ENCODE results near the gene OLA1.
A peak's percentile ranks its signal among the peaks of the same experiment; 100 is the strongest.

Gene OLA1

DNA sequence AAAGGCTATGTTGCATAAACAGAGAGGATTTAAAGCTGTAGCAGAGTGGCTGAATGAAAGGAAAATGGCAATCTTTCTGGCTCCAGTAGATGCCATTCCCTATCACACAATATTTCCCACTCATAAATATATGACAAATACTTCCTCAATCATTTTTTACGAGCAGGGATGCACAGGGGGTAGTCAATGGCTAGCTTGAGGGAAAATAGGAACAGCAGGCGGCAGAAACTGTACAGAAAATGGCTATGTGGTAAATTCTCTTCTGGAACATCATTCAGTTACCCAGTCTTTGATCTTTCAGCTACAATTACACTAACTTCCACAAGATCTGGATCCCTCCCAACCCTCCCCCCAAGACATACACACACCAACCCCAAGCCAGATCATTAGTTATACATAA is 127.2 kb downstream of the OLA1 start:
- DNase-seq (ENCODE audit: low read depth in 1 of 2, low spot score in 1 of 2): no peak
- TF ChIP-seq JUND (IDR thresholded peaks at IDR 0.05; ENCODE audit: low read depth): no peak
- in situ Hi-C loops (cut with HindIII; ENCODE audit: low pct_unique_long_range_greater_than_20kb, low sequenced_read_pairs): no loop called here

DNA sequence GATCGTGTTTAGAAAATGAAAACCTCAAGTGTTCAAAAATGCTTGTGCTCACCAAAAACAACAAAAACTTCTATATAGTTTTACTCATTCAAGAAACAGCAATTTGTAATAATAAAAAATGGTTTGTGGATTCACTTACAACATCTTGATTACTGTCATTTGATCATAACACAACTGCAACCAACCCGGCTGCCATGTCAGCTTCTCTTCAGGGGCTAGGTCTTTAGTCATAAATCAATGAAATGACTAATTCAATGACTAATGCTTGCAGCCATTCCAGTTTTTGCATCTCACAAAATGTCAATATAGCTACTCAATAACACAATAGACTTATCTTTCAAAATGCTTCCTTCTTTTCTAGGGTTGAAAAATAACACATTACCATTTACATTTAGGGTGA is 128.0 kb downstream of the OLA1 start:
- TF ChIP-seq JUND (IDR thresholded peaks at IDR 0.05; ENCODE audit: low read depth): no peak
- in situ Hi-C loops (cut with HindIII; ENCODE audit: low pct_unique_long_range_greater_than_20kb, low sequenced_read_pairs): no loop called here
- no peak for DNase-seq (ENCODE audit: low read depth in 1 of 2, low spot score in 1 of 2)

DNA sequence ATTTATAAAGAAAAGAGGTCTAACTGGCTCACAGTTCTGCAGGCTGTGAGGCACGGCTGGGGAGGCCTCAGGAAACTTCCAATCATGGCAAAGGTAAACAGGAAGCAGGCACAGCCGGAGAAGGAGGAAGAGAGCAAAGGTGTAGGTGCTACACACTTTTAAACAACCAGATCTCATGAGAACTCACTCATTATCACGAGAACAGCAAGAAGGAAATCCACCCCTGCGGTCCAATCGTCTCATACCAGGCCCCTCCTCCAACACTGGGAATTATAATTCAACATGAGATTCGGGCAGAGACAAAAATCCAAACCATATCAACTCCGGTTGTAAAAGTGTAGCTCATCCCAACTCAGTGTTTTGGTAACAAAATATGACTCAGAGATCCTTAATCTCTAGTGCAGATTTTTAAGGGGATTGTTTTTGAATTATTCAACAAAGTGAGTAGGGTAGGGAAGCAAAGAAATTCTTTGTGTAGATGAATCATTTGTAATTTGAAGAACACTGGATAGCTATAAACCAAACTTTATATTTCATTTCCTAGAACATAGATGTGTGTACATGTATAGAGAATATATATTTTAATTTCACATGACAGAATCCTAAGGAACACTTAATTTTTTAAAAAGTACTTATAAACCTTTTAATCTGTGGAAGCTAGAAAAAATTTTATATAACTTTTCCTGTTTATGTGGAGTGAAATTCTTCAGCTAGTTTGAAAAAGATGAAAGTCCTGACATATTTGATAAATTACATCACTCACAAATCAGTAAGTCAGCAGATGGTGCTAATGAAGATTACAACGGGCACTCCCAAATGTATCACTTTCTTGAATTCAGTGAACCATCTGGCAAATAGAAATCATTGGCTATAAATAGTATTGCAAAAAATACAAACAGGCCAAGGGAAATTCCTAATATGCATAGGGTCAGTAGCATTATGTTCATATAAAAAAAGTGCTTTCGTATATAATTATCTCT is 130.1 kb downstream of the OLA1 start:
- in situ Hi-C loops (cut with HindIII; ENCODE audit: low pct_unique_long_range_greater_than_20kb, low sequenced_read_pairs): no loop called here
- TF ChIP-seq JUND (IDR thresholded peaks at IDR 0.05; ENCODE audit: low read depth): no peak
- no peak for DNase-seq (ENCODE audit: low read depth in 1 of 2, low spot score in 1 of 2)

- in situ Hi-C loops (cut with HindIII; ENCODE audit: low pct_unique_long_range_greater_than_20kb, low sequenced_read_pairs): no loop called here
- no peak for TF ChIP-seq JUND (IDR thresholded peaks at IDR 0.05; ENCODE audit: low read depth)
- DNase-seq (ENCODE audit: low read depth in 1 of 2, low spot score in 1 of 2): no peak
Measured at GRCh38 chr2:174112073-174112472, 136.3 kb downstream of the OLA1 start.

DNA sequence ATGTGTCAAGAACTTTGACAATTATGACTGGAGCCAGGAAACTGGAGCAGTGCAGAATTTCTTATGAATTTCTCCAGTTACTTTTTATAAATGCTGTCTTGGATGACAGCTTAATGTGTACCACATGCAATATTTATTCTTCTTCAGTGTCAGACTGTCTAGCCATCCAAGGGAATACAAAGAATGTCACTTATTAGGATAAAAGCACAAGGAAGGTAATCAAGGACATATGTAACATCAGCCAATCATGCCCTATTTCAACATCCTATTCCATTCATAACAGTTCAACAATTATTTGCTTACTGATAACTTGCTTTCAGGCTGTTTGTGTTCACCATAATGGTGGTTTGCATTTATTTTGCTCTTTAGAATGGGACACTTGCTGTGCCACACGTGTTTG is 139.8 kb downstream of the OLA1 start:
- in situ Hi-C loops (cut with HindIII; ENCODE audit: low pct_unique_long_range_greater_than_20kb, low sequenced_read_pairs): no loop called here
- peak in 1 of 2 experiments; percentile 0 for DNase-seq (ENCODE audit: low read depth in 1 of 2, low spot score in 1 of 2)
- TF ChIP-seq JUND (IDR thresholded peaks at IDR 0.05; ENCODE audit: low read depth): no peak

- DNase-seq (ENCODE audit: low read depth in 1 of 2, low spot score in 1 of 2): no peak
- TF ChIP-seq JUND (IDR thresholded peaks at IDR 0.05; ENCODE audit: low read depth): no peak
- in situ Hi-C loops (cut with HindIII; ENCODE audit: low pct_unique_long_range_greater_than_20kb, low sequenced_read_pairs): no loop called here
Measured at GRCh38 chr2:174106736-174107135, 141.6 kb downstream of the OLA1 start.

DNA sequence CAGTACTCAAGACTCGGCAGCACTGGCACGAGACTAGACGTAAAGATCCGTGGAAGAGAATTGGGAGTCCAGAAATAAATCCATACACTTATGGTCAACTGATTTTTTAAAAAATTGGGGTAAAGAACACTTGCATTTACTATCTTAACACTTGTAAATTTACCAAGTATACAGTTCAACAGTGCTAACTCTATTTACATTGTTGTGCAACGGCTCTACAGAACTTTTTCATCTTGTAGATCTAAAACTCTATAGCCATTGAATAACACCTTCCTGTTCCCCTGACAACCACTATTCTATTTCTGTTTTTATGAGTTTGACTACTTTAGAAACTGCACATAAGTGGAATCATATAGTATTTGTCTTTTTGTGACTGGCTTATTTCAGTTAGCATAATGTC is 153.8 kb downstream of the OLA1 start:
- TF ChIP-seq JUND (IDR thresholded peaks at IDR 0.05; ENCODE audit: low read depth): no peak

DNA sequence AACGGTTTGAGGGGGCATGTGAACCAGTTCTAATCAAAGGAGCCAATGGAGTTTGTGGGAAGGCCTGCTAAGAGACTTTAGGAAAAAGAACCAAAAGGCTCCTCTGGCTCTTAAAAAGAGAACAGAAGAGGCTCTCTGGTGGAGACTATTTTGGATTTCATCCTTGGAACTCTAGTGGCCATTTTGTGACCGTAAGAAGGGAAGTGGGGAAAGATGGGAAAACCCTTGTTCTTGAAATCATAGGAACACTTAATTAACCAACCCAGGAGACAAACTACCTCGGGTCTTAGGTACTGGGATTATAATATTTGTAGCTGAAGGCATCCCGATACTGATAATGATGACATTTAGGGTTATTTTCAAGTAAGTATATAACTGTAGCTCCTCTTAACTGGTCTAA is 157.9 kb downstream of the OLA1 start:
- TF ChIP-seq JUND (IDR thresholded peaks at IDR 0.05; ENCODE audit: low read depth): no peak
- DNase-seq (ENCODE audit: low read depth in 1 of 2, low spot score in 1 of 2): no peak
- in situ Hi-C loops (cut with HindIII; ENCODE audit: low pct_unique_long_range_greater_than_20kb, low sequenced_read_pairs): no loop called here

More for the DNA sequence above, 153.8 kb downstream of the OLA1 start:
- in situ Hi-C loops (cut with HindIII; ENCODE audit: low pct_unique_long_range_greater_than_20kb, low sequenced_read_pairs): no loop called here
- no peak for DNase-seq (ENCODE audit: low read depth in 1 of 2, low spot score in 1 of 2)

DNA sequence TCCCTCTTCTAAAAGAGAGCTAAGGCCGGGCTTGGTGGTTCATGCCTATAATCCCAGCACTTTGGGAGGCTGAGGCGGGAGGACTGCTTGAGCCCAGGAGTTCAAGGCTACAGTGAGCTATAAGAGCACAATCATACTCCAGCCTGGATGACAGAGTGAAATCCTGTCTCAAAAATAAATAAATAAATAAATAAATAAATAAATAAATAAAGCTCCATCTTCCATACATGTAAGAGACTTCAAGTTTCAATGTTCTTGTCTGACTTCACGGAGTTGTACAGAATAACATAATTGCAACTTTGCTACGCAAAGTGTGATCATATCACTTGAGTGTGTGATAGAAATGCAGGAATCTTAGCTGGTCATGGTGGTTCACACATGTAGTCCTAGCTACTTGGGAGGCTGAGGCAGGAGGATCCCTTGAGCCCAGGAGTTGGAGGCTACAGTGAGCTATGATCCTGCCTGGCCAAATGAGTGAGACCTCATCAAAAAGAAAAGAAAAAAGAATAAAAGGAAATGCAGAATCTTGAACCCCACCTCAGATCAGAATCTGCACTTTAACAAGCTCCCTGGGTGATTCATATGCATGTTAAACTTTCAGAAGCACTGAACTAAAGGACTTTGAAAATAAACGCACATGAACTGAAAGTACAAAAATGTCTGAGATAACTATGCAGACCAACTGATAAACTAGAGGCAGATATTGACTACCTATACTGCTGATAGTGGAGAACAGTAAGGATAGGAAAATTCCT is 159.4 kb downstream of the OLA1 start:
- no peak for DNase-seq (ENCODE audit: low read depth in 1 of 2, low spot score in 1 of 2)
- in situ Hi-C loops (cut with HindIII; ENCODE audit: low pct_unique_long_range_greater_than_20kb, low sequenced_read_pairs): no loop called here

DNA sequence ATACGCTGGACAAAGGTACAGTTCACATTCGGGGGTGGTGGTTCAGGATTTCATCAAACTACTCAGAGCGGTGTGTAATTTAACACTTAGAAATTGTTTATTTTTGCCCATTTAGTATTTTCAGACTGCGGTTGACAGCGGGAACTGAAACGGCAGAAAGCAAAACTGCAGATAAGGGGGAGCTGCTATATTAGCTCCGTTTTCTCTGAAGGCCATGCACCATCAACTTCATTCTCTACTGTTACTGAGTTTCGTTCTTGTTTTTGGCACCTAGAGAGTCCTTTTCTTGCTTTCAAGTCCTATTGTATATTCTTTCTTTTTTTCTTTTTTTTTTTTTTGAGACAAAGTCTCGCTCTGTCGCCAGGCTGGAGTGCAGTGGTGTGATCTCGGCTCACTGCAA is 161.6 kb downstream of the OLA1 start:
- no peak for TF ChIP-seq JUND (IDR thresholded peaks at IDR 0.05; ENCODE audit: low read depth)
- DNase-seq (ENCODE audit: low read depth in 1 of 2, low spot score in 1 of 2): no peak
- in situ Hi-C loops (cut with HindIII; ENCODE audit: low pct_unique_long_range_greater_than_20kb, low sequenced_read_pairs): no loop called here

More for the DNA sequence above, 159.4 kb downstream of the OLA1 start:
- TF ChIP-seq JUND (IDR thresholded peaks at IDR 0.05; ENCODE audit: low read depth): no peak

DNA sequence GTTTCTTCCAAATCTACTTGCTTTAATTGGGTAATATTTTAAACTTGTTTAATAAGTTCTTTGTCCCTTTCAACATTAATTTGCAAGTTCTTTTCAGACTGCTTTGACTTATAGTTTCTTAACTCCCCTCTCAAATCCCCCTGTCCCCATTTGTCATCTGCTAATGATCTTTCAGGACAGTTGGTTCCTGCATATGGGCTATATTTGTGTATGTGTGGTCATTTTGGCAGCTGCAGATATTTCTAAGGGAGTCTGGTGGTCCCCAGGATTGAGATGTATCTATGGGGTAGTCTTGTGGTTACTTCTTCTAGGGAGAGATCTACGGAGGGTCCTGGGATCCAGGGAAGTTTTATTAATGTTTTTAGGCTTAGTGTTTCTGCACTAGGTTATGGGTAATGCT is 162.6 kb downstream of the OLA1 start:
- in situ Hi-C loops (cut with HindIII; ENCODE audit: low pct_unique_long_range_greater_than_20kb, low sequenced_read_pairs): no loop called here
- no peak for TF ChIP-seq JUND (IDR thresholded peaks at IDR 0.05; ENCODE audit: low read depth)
- DNase-seq (ENCODE audit: low read depth in 1 of 2, low spot score in 1 of 2): no peak

DNA sequence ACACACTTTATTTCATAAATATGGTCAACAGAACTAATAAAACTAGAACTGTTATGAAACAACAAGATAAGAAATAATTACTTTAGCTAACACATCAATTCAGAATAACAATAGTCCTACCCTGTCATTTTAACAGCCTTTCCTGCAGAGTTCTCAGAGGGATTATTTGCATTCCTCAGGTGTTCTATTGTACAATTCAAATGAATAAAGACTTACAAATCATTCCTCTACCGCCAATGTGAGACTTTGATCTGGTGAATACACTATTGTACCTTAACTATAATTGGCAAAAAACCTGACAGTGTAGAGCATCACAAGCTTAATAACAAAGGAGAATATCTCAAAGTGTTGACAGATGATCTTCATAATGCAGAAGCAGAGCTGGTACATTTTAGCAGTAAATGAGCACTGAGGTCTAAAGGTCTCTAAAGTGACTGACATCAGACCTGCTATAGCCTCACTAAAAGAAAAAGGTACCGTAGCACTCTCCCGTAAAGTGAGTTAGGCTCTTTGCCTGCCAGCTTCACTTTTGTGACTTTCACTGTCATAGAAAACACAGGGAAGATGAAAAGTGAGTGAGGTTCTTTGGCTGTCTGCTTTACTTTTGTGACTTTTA is 164.4 kb downstream of the OLA1 start:
- no peak for DNase-seq (ENCODE audit: low read depth in 1 of 2, low spot score in 1 of 2)
- no peak for TF ChIP-seq JUND (IDR thresholded peaks at IDR 0.05; ENCODE audit: low read depth)
- in situ Hi-C loops (cut with HindIII; ENCODE audit: low pct_unique_long_range_greater_than_20kb, low sequenced_read_pairs): no loop called here
